Nephron (organoid): ENCODE results near the gene PMP22.

Experiments used
- H3K27ac Mint-ChIP-seq, 3 experiments: 2 replicates each; pipeline ENCODE4 v1.8.0; 2020; ENCODE audit warnings: mixed read lengths in 3 of 3, mild to moderate bottlenecking in 2 of 3, moderate library complexity in 1 of 3
- H3K27me3 Mint-ChIP-seq: 2 replicates; pipeline ENCODE4 v1.8.0; 2021; ENCODE audit warnings: low read depth, mild to moderate bottlenecking, moderate library complexity, mixed read lengths
- H3K36me3 Mint-ChIP-seq: 2 replicates; pipeline ENCODE4 v1.8.0; 2020; ENCODE audit warnings: low read depth, mixed read lengths
- H3K4me1 Mint-ChIP-seq: 2 replicates; pipeline ENCODE4 v1.8.0; 2020; ENCODE audit warnings: mixed read lengths
- H3K4me3 Mint-ChIP-seq, 3 experiments: 2 replicates each; pipeline ENCODE4 v1.8.0; 2020; ENCODE audit warnings: mild to moderate bottlenecking in 3 of 3, mixed read lengths in 3 of 3, moderate library complexity in 2 of 3
- H3K9me3 Mint-ChIP-seq: 2 replicates; pipeline ENCODE4 v1.8.0; 2020; ENCODE audit warnings: mixed read lengths
- TF ChIP-seq, protein P1 (sequence below), 3 experiments: fragments of 200-600 bp; sonication (generic); IDR thresholded peaks; one replicate each; pipeline ENCODE4 v1.5.0; 2021; ENCODE audit warnings: antibody characterized with exemption in 3 of 3; ENCODE audit not compliant: unreplicated experiment in 3 of 3

The PMP22 gene

DNA sequence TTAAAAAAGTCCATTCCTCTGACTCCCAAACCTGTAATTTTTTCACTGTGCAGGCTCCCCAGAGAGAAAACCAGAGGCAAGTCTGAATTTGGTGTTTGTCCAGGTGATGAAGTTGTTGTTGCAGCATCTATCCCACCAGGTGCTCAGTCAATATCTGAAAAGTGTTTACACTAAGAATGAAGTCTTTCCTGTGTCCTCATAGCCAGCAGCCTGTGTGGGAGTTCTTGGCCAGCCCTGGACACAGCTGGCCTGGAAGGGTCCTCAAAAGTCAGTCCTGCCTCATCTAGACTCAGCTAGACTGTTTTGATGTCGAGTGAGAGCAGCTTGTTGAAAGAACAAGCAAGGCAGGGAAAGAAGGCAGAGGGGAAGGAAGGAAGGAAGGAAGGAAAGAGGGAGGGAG, 3.3 kb upstream of the PMP22 start:
- Mint-ChIP-seq H3K27me3 (peaks cover 47% of the 10 kb centered on the region), H3K27ac (peak overlapping the region in 2 of 3 experiments; percentile 13 to 71), H3K4me3 (no peak overlapping the region), H3K4me1 (peaks cover 45% of the 10 kb centered on the region), H3K9me3 (peaks cover under 1% of the 10 kb centered on the region), H3K36me3 (no peaks in the 10 kb centered on the region)
- TF ChIP-seq, protein P1, sequence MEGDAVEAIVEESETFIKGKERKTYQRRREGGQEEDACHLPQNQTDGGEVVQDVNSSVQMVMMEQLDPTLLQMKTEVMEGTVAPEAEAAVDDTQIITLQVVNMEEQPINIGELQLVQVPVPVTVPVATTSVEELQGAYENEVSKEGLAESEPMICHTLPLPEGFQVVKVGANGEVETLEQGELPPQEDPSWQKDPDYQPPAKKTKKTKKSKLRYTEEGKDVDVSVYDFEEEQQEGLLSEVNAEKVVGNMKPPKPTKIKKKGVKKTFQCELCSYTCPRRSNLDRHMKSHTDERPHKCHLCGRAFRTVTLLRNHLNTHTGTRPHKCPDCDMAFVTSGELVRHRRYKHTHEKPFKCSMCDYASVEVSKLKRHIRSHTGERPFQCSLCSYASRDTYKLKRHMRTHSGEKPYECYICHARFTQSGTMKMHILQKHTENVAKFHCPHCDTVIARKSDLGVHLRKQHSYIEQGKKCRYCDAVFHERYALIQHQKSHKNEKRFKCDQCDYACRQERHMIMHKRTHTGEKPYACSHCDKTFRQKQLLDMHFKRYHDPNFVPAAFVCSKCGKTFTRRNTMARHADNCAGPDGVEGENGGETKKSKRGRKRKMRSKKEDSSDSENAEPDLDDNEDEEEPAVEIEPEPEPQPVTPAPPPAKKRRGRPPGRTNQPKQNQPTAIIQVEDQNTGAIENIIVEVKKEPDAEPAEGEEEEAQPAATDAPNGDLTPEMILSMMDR (IDR thresholded peaks at IDR 0.05; ENCODE audit: unreplicated experiment in 3 of 3), result no peak

DNA sequence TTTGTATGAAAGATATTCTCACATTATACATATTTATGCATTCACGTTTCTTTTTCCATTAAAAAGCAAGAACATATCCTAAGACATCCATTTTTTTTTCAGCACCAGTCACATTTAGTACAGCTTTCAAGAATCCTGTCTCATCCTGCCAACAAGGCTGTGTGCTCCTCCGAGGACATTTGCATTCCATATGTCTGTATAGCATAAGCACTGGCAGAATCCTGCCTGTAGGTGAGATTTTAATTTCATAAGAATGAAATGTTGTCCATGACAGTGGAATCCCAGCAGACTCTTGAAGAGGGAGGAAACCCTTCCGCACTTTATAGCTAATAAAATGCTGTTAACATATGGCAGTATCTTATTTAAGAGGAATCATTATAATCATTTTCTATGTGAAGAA, 2.9 kb upstream of the PMP22 start:
- Mint-ChIP-seq H3K4me1 (peaks cover 48% of the 10 kb centered on the region), H3K27me3 (peaks cover 52% of the 10 kb centered on the region), H3K27ac (peak overlapping the region in 2 of 3 experiments; percentile 13 to 46), H3K4me3 (no peak overlapping the region), H3K36me3 (no peaks in the 10 kb centered on the region), H3K9me3 (no peaks in the 10 kb centered on the region)
- TF ChIP-seq, protein P1 (IDR thresholded peaks at IDR 0.05; ENCODE audit: unreplicated experiment in 3 of 3), result no peak

DNA sequence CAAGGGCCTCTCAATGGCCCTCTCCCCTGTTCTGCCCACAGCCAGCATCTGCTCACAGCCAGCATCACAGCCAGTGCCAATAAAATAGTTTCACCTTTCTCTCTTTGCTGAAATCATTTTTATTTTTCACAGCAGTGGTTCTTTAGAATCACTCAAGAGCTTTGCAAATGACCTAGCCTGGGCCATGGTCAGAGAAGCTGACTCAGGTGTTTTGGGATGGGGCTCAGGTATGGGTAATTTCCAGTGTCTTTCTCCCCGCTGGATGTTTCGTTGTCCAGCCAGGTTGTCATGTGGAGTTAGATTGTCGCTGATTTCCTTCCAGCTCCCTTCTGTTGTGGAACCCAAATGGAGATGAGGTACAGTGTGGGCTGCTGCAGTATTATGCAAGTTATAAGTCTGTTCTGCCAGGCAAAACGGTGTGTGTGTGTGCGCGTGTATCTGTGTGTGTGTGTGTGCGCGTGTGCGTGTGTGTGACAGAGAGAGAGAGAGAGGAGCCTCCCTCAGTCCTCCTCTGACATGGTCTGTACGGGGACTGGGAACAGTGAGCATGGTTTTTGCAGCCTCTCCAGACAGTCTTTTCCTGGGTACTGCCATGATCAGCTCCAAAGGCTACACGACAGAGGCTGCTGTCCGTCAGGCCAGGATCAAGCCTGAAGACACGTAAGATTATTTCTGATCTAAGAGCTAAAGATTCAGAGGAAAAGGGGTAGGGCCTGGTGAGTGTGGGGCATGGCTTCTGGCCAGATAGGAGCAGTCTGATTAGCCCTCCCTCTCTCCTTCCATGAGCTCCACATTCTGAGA, 1.4 kb upstream of the PMP22 start:
- Mint-ChIP-seq H3K4me1 (peaks cover 56% of the 10 kb centered on the region), H3K27ac (no peak overlapping the region), H3K36me3 (no peaks in the 10 kb centered on the region), H3K4me3 (no peak overlapping the region), H3K27me3 (peaks cover 63% of the 10 kb centered on the region), H3K9me3 (no peaks in the 10 kb centered on the region)
- TF ChIP-seq, protein P1 (IDR thresholded peaks at IDR 0.05; ENCODE audit: unreplicated experiment in 3 of 3), result no peak

DNA sequence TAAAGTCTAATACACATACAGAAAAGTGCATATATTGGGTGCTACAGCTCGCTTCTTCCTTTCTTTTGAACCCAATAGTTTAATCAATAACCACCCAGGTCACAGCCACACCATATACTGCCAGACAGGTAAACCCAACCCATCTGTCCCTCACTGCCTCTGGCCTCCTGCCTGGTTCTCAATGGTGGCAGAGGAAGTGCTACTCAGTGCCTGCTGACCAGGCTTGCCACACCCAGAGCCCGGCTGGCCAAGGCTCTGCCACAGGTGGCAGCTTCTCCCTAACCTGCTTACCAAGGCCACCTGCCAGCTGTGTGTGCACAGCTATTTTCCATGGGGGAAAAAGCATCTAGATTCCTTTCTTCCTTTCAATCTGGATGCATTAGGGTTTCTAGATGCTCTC, 584 bp downstream of the PMP22 start:
- peaks cover 70% of the 10 kb centered on the region for H3K27me3 Mint-ChIP-seq
- TF ChIP-seq, protein P1 (IDR thresholded peaks at IDR 0.05; ENCODE audit: unreplicated experiment in 3 of 3), result no peak

DNA sequence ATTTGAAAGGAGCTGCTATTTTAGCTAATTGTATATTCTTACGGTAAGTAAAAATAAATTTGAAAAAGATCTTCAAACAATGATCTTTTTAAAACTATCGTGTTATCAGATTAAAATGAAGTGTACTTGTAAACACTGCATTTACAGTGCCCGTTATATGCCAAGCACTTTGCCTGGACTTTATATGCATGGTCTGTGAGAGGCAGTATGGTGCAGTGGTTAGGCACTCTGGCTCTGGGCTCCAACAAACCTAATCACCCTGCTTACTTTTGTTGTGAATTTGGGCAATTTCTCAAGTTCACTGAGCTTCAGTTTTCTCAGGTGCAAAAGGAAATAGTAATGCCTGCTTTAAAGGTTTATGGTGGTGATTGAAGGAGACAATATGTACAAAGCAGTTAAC, 1.4 kb downstream of the PMP22 start:
- peak overlapping the region in 2 of 3 experiments; percentile 95 to 97 for H3K4me3 Mint-ChIP-seq
- peaks cover 60% of the 10 kb centered on the region for H3K4me1 Mint-ChIP-seq
- TF ChIP-seq, protein P1 (IDR thresholded peaks at IDR 0.05; ENCODE audit: unreplicated experiment in 3 of 3), result no peak
- no peaks in the 10 kb centered on the region for H3K9me3 Mint-ChIP-seq
- H3K27me3 Mint-ChIP-seq, result peaks cover 72% of the 10 kb centered on the region
- peaks cover 3% of the 10 kb centered on the region for H3K36me3 Mint-ChIP-seq
- H3K27ac Mint-ChIP-seq, result peak overlapping the region in 1 of 3 experiments; percentile 98

More for the DNA sequence above, 584 bp downstream of the PMP22 start:
- Mint-ChIP-seq H3K27ac (peak overlapping the region in 2 of 3 experiments; percentile 8 to 73), H3K4me1 (peaks cover 60% of the 10 kb centered on the region), H3K4me3 (peak overlapping the region; percentile 35 to 85 (median 61)), H3K9me3 (no peaks in the 10 kb centered on the region), H3K36me3 (no peaks in the 10 kb centered on the region)

DNA sequence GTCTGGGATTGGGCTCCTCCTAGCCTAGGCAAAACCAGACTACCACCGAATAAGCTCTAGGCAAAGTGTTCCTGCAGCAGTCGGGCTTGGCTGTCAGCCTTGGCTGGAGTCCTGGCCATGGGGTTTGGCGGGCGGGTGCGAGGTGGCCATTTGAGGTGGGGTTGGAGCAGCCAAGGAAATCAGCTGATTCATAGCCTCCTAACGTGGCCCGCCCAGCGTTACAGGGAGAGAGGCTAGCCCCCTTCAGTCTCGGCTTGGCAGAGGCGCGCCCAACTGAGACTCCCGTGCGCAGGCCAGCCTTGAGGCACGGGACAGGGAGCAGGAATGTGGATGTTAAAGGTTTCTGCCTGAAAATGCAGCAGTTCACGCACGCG, 1.9 kb downstream of the PMP22 start:
- H3K36me3 Mint-ChIP-seq, result peaks cover 3% of the 10 kb centered on the region
- peak overlapping the region; percentile 91 to 97 (median 95) for H3K4me3 Mint-ChIP-seq
- peaks cover 69% of the 10 kb centered on the region for H3K27me3 Mint-ChIP-seq
- H3K4me1 Mint-ChIP-seq, result peaks cover 56% of the 10 kb centered on the region
- TF ChIP-seq, protein P1 (IDR thresholded peaks at IDR 0.05; ENCODE audit: unreplicated experiment in 3 of 3), result no peak
- no peaks in the 10 kb centered on the region for H3K9me3 Mint-ChIP-seq
- peak overlapping the region in 2 of 3 experiments; percentile 83 to 98 for H3K27ac Mint-ChIP-seq
